Epithelial cell of proximal tubule (primary cell): Measurements from ENCODE around the gene NUAK1. TPM values are rescaled to one million over a fixed set of nuclear protein-coding genes. Genes with fewer than 3 reads are reported as not detected.

Source experiments
- DNase-seq: peaks from one replicate; pipeline ENCODE4 v3.0.0-alpha.2; 2011; ENCODE audit warnings: low read depth
- H3K4me3 ChIP-seq: 2 replicates; pipeline ENCODE4 v1.5.1; 2011; ENCODE audit warnings: low read depth, mild to moderate bottlenecking, low read length
- total RNA-seq: library from RNA; depleted of rRNA; stranded (reverse); fragments of >200 nt; gene quantifications from 2 replicates; pipeline ENCODE4 v1.2.3, GENCODE V29; 2015
- TF ChIP-seq, protein P1 (sequence below): conservative IDR thresholded peaks from 2 replicates; pipeline ENCODE4 v1.5.1; 2012; ENCODE audit warnings: low read depth, mild to moderate bottlenecking, low read length

The NUAK1 gene
- total RNA-seq, 1 donor from 2014 or later = 34.5 TPM

GRCh38 chr12:106070611-106071010 is 68.1 kb downstream of the NUAK1 start:
- H3K4me3 ChIP-seq = no peak overlapping the region
- no peak for DNase-seq
- TF ChIP-seq, protein P1, sequence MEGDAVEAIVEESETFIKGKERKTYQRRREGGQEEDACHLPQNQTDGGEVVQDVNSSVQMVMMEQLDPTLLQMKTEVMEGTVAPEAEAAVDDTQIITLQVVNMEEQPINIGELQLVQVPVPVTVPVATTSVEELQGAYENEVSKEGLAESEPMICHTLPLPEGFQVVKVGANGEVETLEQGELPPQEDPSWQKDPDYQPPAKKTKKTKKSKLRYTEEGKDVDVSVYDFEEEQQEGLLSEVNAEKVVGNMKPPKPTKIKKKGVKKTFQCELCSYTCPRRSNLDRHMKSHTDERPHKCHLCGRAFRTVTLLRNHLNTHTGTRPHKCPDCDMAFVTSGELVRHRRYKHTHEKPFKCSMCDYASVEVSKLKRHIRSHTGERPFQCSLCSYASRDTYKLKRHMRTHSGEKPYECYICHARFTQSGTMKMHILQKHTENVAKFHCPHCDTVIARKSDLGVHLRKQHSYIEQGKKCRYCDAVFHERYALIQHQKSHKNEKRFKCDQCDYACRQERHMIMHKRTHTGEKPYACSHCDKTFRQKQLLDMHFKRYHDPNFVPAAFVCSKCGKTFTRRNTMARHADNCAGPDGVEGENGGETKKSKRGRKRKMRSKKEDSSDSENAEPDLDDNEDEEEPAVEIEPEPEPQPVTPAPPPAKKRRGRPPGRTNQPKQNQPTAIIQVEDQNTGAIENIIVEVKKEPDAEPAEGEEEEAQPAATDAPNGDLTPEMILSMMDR = no peak

DNA sequence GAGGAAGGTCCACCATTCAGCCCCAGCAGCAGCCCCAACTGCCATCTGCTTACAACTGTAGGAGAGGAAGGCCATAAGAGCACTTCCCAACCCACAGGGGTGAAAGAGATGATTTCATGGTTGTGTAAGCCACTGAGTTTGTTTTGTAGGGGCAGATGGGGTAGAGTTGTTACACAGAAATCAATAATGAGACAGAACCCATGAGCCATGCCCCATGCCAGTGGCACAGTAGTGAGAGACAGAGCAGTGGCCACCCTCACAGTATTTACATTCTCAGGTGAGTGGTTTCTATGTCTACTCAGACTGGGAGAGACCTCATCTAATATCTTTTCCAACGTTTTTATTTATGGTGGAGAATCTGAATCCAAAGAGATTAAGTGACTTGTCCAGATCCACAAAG is 68.6 kb downstream of the NUAK1 start:
- TF ChIP-seq, protein P1 = no peak
- no peak overlapping the region for H3K4me3 ChIP-seq
- DNase-seq = no peak

DNA sequence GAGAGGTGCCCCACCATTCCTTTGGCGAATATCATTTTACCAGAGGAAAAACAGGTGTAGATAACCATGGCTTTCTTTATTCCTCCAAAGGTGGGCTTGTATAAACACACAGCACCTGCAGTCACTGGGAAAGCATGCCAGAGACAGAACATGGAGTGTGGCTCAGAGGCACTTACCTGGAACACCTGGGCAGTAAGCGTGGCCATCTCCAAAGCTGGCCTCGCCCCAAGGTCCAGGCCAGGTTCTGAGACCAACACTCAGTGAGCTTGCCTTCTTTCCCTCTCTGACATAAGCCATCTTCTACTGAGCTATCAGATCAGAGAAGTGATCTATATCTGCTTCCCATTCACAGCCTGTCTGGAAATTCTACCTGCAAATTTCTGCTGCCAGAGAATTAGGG is 70.5 kb downstream of the NUAK1 start:
- no peak for DNase-seq
- H3K4me3 ChIP-seq = no peak overlapping the region
- TF ChIP-seq, protein P1 = no peak

DNA sequence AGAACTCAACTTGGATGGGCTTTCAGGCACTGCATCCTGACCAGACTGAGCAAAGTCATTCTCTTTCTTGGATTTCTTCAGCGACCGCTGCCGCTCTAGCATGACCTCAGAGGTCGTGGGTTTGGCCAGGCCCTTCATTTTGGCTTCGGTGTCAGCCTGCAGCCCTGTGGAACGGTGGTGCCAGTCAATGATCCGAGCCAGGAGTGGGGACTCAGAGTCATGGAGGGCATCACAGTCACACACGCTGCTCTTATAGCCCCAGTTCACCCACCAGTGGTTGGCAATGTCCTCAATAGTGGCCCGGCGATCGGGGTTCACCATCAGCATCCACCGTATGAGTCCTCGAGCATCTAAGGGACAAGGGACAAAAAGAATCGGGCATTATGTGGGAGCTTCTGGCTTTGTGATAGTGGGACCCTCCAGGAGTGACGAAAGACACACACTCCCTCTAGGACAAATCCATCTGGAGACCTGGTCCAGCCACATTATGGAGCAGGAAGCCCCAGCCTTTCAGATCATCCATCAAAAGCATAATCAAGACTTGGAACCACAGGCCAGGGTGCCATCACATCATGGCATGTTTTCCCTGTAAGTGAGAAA is 71.0 kb downstream of the NUAK1 start:
- TF ChIP-seq, protein P1 = no peak
- no peak for DNase-seq
- no peak overlapping the region for H3K4me3 ChIP-seq

GRCh38 chr12:106066726-106067325 is 71.9 kb downstream of the NUAK1 start:
- TF ChIP-seq, protein P1 = no peak
- no peak overlapping the region for H3K4me3 ChIP-seq
- no peak for DNase-seq

GRCh38 chr12:106066051-106066705 is 72.6 kb downstream of the NUAK1 start:
- TF ChIP-seq, protein P1 = no peak
- no peak for DNase-seq
- no peak overlapping the region for H3K4me3 ChIP-seq

DNA sequence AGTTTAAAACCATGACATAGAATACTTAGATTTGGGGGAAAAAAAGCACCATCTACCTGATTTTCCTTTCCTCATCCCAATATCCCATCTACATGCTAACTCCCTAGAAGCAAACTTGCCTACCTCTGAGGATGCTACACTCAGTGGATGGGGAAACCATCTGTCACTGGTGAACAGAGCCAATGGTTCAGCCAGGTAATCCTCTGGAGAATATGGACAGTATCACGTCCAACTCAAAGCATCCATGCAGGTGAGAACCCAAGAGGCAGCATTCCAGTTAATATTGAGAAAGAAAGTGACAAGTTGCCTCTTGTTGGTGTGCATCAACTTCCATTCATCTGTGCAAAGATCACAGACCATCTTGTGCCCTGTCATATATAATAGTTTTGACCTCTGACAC is 73.2 kb downstream of the NUAK1 start:
- TF ChIP-seq, protein P1 = no peak
- no peak overlapping the region for H3K4me3 ChIP-seq

More for the DNA sequence above, 73.2 kb downstream of the NUAK1 start:
- no peak for DNase-seq
